ENCODE results near the gene NPTXR. TPM values are rescaled to one million over a fixed set of nuclear protein-coding genes. Genes with fewer than 3 reads are reported as not detected.

The NPTXR gene
- total RNA-seq, 4 donors from 2014 or later, result 7.5 to 12.3 (median 8.4) TPM

DNA sequence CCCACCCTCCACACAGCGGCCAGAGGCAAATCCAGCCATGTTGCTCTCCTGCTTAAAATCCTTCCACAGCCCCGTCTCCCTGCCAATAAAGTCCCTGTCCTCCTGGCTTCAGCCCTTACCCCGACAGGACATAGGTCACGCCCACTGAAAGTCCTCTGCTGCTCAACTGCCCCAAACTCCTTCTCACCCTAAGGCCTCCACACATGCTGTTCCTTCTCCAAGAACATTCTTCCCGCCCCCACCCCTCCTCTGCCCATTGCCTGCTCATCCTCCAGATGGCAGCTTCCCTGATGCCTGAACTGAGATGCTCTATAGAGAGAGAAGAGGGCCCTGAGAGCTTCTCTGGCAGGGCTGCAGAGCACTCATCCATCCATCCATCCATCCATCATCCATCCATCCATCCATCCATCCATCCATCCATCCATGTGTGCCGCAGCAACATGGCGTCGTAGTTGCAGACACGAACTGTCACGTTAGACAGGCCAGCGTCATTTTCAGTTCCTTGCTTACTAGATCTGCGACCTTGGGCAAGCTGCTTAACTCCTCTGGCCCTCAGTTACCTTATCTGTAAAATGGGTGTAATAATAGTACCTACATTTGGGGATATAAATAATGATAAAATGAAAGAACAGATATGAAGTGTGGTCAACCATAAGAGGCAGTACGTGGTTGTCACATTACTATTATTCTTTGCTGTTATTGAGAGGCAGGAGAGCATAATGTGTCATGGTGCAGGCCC, 9.4 kb downstream of the NPTXR start:
- no peak for DNase-seq (ENCODE audit: low spot score in 2 of 2)
- no peaks in the 10 kb centered on the region for H3K9me3 ChIP-seq
- WGBS, 2 donors, result 87% methylated on average over 13 of the region's 13 CpGs
- H3K4me3 ChIP-seq, result no peak overlapping the region
- no peak for TF ChIP-seq POLR2A (IDR thresholded peaks at IDR 0.05)
- TF ChIP-seq, protein P1, sequence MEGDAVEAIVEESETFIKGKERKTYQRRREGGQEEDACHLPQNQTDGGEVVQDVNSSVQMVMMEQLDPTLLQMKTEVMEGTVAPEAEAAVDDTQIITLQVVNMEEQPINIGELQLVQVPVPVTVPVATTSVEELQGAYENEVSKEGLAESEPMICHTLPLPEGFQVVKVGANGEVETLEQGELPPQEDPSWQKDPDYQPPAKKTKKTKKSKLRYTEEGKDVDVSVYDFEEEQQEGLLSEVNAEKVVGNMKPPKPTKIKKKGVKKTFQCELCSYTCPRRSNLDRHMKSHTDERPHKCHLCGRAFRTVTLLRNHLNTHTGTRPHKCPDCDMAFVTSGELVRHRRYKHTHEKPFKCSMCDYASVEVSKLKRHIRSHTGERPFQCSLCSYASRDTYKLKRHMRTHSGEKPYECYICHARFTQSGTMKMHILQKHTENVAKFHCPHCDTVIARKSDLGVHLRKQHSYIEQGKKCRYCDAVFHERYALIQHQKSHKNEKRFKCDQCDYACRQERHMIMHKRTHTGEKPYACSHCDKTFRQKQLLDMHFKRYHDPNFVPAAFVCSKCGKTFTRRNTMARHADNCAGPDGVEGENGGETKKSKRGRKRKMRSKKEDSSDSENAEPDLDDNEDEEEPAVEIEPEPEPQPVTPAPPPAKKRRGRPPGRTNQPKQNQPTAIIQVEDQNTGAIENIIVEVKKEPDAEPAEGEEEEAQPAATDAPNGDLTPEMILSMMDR (IDR thresholded peaks at IDR 0.05), result no peak
- no peaks in the 10 kb centered on the region for H3K4me1 ChIP-seq
- no peak overlapping the region for H3K27ac ChIP-seq
- peaks cover 0 to 5% (median 0%) of the 10 kb centered on the region in 3 donors for H3K36me3 ChIP-seq
- peaks cover 0 to 3% of the 10 kb centered on the region in 2 donors for H3K27me3 ChIP-seq

DNA sequence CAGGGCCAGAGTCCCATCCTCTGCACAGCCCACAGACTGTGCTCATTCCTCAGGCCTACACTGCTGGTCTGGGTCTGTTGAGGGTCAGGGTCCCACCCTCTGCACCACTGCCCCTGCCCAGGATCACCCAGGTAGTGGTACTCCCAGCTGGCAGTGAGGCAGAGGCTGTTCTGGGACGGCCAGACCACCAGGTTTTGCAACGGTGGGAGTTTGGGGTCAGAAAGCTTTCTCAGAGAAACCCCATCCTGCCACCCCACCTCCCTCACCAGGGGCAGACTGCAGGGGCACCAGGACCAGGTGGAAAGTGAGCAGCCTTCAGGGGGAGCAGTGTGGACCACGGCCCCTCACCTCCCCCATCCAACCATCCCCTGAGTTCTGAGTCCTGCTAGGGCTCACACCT, 10.8 kb downstream of the NPTXR start:
- TF ChIP-seq EP300 (IDR thresholded peaks at IDR 0.05) (no peak), POLR2A (IDR thresholded peaks at IDR 0.05) (no peak)
- TF ChIP-seq, protein P1 (IDR thresholded peaks at IDR 0.05), result no peak
- H3K27me3 ChIP-seq, result peaks cover 0 to 3% of the 10 kb centered on the region in 2 donors
- no peak overlapping the region for H3K4me3 ChIP-seq
- peaks cover 0 to 5% (median 0%) of the 10 kb centered on the region in 3 donors for H3K36me3 ChIP-seq
- no peak for DNase-seq (ENCODE audit: low spot score in 2 of 2)
- 89 to 93% methylated on average over 1 to 2 of the region's 3 CpGs for WGBS, 2 donors
- H3K9me3 ChIP-seq, result peaks cover 0 to 6% (median 0%) of the 10 kb centered on the region in 4 donors
- H3K27ac ChIP-seq, result no peak overlapping the region
- no peaks in the 10 kb centered on the region for H3K4me1 ChIP-seq

DNA sequence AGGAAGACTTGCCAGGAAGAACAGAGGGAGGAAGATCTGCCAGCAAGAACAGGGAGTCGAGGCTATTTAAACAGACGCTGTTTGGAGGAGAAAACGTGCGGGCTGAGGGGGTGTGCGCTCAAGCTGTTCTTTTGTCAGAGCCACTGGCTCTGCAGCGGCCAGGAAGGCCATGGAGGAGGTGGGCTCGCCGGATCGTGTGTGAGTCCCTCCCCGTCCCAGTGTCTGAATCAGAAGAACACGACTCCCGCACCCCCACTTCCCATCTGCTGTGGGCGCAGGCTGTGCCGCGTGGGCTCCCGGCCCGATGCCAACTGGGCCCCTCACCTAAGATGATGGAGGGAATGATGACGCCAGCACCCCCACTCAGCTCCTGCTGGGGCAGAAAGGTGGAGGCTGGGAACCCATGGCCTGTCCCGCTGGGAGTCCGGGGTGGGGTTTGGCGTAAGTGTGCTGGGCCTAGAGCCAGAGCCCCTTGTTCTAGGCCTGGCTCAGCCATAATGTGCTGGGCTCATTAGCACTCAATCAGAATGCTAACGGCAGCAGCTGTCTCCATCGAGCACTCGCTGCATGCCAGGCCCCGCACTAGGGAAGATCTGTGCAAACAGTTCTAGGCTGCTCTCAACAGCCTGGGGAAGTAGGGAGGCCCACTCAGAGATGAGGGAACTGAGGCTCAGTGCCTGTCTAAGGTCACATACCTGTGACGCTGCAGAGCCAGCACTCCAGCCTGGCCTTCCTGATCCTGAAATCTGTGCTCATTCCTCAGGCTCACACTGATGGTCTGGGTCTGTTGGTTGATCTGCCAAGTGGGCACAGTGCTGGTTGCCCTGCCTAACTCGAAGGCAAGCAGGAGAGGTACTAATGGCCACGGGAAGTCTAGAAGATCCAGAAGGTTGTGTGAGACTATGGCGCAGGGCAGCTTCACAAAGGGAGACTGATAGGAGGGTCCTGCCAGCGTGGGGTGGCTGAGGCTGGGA, 11.5 kb downstream of the NPTXR start:
- Histone ChIP-seq H3K36me3 (peaks cover 0 to 5% (median 0%) of the 10 kb centered on the region in 3 donors), H3K27ac (no peak overlapping the region), H3K4me1 (no peaks in the 10 kb centered on the region), H3K27me3 (peaks cover 0 to 3% of the 10 kb centered on the region in 2 donors), H3K9me3 (peaks cover 0 to 6% (median 0%) of the 10 kb centered on the region in 4 donors), H3K4me3 (no peak overlapping the region)
- WGBS, 2 donors, result 62 to 68% methylated on average over 20 to 30 of the region's 30 CpGs
- TF ChIP-seq, protein P1 (IDR thresholded peaks at IDR 0.05), result no peak
- TF ChIP-seq EP300 (IDR thresholded peaks at IDR 0.05) (no peak), POLR2A (IDR thresholded peaks at IDR 0.05) (no peak)
- DNase-seq (ENCODE audit: low spot score in 2 of 2), result no peak

GRCh38 chr22:38831166-38831945, 12.5 kb downstream of the NPTXR start:
- peaks cover 0 to 3% of the 10 kb centered on the region in 2 donors for H3K27me3 ChIP-seq
- peaks cover 0 to 11% (median 0%) of the 10 kb centered on the region in 3 donors for H3K36me3 ChIP-seq
- H3K4me3 ChIP-seq, result no peak overlapping the region
- TF ChIP-seq POLR2A (IDR thresholded peaks at IDR 0.05) (no peak), EP300 (IDR thresholded peaks at IDR 0.05) (no peak)
- TF ChIP-seq, protein P1 (IDR thresholded peaks at IDR 0.05), result no peak
- peaks cover 0 to 6% (median 0%) of the 10 kb centered on the region in 4 donors for H3K9me3 ChIP-seq
- no peaks in the 10 kb centered on the region for H3K4me1 ChIP-seq
- no peak for DNase-seq (ENCODE audit: low spot score in 2 of 2)
- no peak overlapping the region for H3K27ac ChIP-seq
- WGBS, 2 donors, result 85% methylated on average over 16 of the region's 16 CpGs
